ENCODE measurements around the gene TRIM32. TPM values are rescaled to one million over a fixed set of nuclear protein-coding genes. Genes with fewer than 3 reads are reported as not detected.

The TRIM32 gene
- total and polyA plus RNA-seq, 2 of the 13 experiments (the other 11 are each of a cell fraction or from before 2014, with no cell fraction given) = 6.5 to 7.7 TPM

DNA sequence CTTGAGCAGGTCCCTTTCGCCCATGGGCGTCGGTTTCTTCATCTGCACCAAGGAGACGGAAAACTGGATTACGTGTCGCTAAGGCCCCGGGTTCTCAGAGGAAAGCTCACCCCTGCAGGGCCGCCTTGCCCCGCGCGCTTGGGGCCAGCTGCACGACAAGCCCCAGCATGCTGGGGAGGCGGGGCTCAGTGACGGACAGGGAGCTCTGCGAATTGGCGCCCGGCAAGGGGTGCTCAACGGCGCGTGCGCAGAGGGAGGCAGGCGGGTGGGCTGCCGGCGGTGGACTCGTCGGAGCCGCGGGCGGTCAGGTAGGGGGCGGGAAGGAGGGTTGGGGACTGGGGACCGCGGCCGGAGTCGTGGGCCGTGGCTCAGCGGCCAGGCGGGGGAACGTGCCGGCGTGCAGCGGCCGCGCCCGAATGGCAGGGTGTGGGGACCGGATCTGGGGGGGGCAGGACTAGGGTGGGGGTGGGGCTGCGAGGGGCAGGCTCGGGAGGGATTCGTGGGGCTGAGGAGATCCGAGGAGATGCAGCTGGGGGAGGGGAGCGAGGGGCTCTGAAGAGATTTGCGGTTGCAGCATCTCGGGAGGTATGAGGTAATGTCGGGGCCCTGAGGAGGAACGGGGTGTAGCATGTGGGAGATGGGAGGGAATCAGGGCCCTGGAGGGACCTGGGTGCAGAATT is at the start of gene TRIM32 (continued):
- TF ChIP-seq, protein P1, sequence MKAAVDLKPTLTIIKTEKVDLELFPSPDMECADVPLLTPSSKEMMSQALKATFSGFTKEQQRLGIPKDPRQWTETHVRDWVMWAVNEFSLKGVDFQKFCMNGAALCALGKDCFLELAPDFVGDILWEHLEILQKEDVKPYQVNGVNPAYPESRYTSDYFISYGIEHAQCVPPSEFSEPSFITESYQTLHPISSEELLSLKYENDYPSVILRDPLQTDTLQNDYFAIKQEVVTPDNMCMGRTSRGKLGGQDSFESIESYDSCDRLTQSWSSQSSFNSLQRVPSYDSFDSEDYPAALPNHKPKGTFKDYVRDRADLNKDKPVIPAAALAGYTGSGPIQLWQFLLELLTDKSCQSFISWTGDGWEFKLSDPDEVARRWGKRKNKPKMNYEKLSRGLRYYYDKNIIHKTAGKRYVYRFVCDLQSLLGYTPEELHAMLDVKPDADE (CRISPR knock-in tag; IDR thresholded peaks at IDR 0.05) = no peak
- TF ChIP-seq SNRNP70 (IDR thresholded peaks at IDR 0.05; ENCODE audit: low read depth, low read length) (no peak), HNF4G (IDR thresholded peaks at IDR 0.05; ENCODE audit: borderline replicate concordance, low read depth, low read length) (no peak), HNF4G (CRISPR knock-in tag; IDR thresholded peaks at IDR 0.05; ENCODE audit: borderline replicate concordance, low read depth) (no peak), ZNF614 (CRISPR knock-in tag; IDR thresholded peaks at IDR 0.05; ENCODE audit: borderline replicate concordance) (0 out of 2 replicates have a peak, but pooled peaks have one; percentile 32), ZNF766 (CRISPR knock-in tag; IDR thresholded peaks at IDR 0.05; ENCODE audit: borderline replicate concordance) (no peak), RFX5 (IDR thresholded peaks at IDR 0.05; ENCODE audit: low read depth, low read length) (no peak), FIP1L1 (IDR thresholded peaks at IDR 0.05; ENCODE audit: borderline replicate concordance, insufficient read depth, low read depth, low read length) (no peak), ZMYM3 (CRISPR knock-in tag; IDR thresholded peaks at IDR 0.05) (no peak; the same call in 1 of the 2 replicates), ZNF644 (CRISPR knock-in tag; IDR thresholded peaks at IDR 0.05; ENCODE audit: low read depth) (no peak), MTA3 (CRISPR knock-in tag; IDR thresholded peaks at IDR 0.05) (no peak), JUN (CRISPR knock-in tag; IDR thresholded peaks at IDR 0.05) (no peak), FLYWCH1 (CRISPR knock-in tag; IDR thresholded peaks at IDR 0.05) (no peak), TARDBP (CRISPR knock-in tag; IDR thresholded peaks at IDR 0.05) (peak; percentile 57; the same call in 1 of the 2 replicates), ZBTB7B (CRISPR knock-in tag; IDR thresholded peaks at IDR 0.05) (no peak), PPARG (CRISPR knock-in tag; conservative IDR thresholded peaks at IDR 0.05) (peak; percentile 19; the same call in 1 of the 2 replicates), ATAD3A (CRISPR knock-in tag; IDR thresholded peaks at IDR 0.05) (no peak), FOXJ3 (CRISPR knock-in tag; IDR thresholded peaks at IDR 0.05; ENCODE audit: borderline replicate concordance) (no peak), ZNF747 (CRISPR knock-in tag; IDR thresholded peaks at IDR 0.05; ENCODE audit: borderline replicate concordance) (peak; percentile 76; the same call in 1 of the 2 replicates), STAT5B (CRISPR knock-in tag; IDR thresholded peaks at IDR 0.05) (no peak)
- TF ChIP-seq, protein P2, sequence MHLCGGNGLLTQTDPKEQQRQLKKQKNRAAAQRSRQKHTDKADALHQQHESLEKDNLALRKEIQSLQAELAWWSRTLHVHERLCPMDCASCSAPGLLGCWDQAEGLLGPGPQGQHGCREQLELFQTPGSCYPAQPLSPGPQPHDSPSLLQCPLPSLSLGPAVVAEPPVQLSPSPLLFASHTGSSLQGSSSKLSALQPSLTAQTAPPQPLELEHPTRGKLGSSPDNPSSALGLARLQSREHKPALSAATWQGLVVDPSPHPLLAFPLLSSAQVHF (CRISPR knock-in tag; IDR thresholded peaks at IDR 0.05) = no peak
- TF ChIP-seq, protein P3, sequence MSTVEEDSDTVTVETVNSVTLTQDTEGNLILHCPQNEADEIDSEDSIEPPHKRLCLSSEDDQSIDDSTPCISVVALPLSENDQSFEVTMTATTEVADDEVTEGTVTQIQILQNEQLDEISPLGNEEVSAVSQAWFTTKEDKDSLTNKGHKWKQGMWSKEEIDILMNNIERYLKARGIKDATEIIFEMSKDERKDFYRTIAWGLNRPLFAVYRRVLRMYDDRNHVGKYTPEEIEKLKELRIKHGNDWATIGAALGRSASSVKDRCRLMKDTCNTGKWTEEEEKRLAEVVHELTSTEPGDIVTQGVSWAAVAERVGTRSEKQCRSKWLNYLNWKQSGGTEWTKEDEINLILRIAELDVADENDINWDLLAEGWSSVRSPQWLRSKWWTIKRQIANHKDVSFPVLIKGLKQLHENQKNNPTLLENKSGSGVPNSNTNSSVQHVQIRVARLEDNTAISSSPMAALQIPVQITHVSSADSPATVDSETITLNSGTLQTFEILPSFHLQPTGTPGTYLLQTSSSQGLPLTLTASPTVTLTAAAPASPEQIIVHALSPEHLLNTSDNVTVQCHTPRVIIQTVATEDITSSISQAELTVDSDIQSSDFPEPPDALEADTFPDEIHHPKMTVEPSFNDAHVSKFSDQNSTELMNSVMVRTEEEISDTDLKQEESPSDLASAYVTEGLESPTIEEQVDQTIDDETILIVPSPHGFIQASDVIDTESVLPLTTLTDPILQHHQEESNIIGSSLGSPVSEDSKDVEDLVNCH (CRISPR knock-in tag; IDR thresholded peaks at IDR 0.05) = 0 out of 2 replicates have a peak, but pooled peaks have one; percentile 64
- TF ChIP-seq, protein P4, sequence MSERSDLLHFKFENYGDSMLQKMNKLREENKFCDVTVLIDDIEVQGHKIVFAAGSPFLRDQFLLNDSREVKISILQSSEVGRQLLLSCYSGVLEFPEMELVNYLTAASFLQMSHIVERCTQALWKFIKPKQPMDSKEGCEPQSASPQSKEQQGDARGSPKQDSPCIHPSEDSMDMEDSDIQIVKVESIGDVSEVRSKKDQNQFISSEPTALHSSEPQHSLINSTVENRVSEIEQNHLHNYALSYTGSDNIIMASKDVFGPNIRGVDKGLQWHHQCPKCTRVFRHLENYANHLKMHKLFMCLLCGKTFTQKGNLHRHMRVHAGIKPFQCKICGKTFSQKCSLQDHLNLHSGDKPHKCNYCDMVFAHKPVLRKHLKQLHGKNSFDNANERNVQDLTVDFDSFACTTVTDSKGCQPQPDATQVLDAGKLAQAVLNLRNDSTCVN (CRISPR knock-in tag; IDR thresholded peaks at IDR 0.05; ENCODE audit: borderline replicate concordance) = peak; percentile 49; the same call in 1 of the 2 replicates
- TF ChIP-seq, protein P5, sequence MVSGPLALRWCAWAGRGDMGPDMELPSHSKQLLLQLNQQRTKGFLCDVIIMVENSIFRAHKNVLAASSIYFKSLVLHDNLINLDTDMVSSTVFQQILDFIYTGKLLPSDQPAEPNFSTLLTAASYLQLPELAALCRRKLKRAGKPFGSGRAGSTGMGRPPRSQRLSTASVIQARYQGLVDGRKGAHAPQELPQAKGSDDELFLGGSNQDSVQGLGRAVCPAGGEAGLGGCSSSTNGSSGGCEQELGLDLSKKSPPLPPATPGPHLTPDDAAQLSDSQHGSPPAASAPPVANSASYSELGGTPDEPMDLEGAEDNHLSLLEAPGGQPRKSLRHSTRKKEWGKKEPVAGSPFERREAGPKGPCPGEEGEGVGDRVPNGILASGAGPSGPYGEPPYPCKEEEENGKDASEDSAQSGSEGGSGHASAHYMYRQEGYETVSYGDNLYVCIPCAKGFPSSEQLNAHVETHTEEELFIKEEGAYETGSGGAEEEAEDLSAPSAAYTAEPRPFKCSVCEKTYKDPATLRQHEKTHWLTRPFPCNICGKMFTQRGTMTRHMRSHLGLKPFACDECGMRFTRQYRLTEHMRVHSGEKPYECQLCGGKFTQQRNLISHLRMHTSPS (CRISPR knock-in tag; IDR thresholded peaks at IDR 0.05; ENCODE audit: low read depth) = no peak
